Measurements from ENCODE around the gene MAN1A1. TPM values are rescaled to one million over a fixed set of nuclear protein-coding genes. Genes with fewer than 3 reads are reported as not detected.

The MAN1A1 gene
- polyA plus RNA-seq, 1 donor from 2014 or later: 4.6 TPM

DNA sequence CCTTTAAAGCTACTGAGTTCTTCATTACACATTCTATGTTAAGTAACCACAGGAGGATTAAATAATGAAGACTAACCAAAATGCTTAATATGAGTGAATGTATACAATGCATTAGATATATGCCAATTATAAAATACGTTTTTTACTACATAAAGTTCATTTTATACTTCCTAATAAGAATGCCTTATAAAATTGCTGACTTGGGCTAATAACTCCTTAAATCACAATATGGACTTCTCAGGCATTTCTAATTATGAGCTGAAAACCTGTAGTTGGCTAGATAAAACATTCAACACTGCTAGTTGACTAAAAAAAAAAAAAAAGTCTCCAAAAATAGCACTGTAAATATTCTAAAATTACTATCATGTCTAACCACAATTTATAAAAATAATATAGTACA lies 11.8 kb downstream of the MAN1A1 start:
- Histone ChIP-seq H3K9me3 (ENCODE audit: low read length) (no peaks in the 10 kb centered on the region), H3K9me2 (ENCODE audit: insufficient read depth, low read length) (no peaks in the 10 kb centered on the region), H4K20me1 (ENCODE audit: insufficient read depth) (no peaks in the 10 kb centered on the region), H3K27ac (ENCODE audit: low read length) (no peak overlapping the region), H2AFZ (ENCODE audit: low read depth, low read length) (no peak overlapping the region), H3K4me2 (ENCODE audit: low read length) (no peak overlapping the region), H3K36me3 (ENCODE audit: insufficient read depth, low read length) (no peaks in the 10 kb centered on the region), H3K9ac (ENCODE audit: low read length) (no peak overlapping the region), H3K79me2 (replicated peaks; ENCODE audit: insufficient read depth, low read length) (no peaks in the 10 kb centered on the region), H3K27me3 (ENCODE audit: insufficient read depth, low read depth, low read length) (no peaks in the 10 kb centered on the region), H3K4me3 (ENCODE audit: low read length) (no peak overlapping the region), H3F3A (ENCODE audit: insufficient read depth, low read length, poor library complexity, severe bottlenecking) (no peaks in the 10 kb centered on the region)
- TF ChIP-seq SMC3 (conservative IDR thresholded peaks at IDR 0.05; ENCODE audit: poor library complexity) (no peak), EZH2 (IDR thresholded peaks at IDR 0.05; ENCODE audit: borderline replicate concordance, insufficient read depth, low read length, poor library complexity, severe bottlenecking) (no peak)
- TF ChIP-seq, protein P1, sequence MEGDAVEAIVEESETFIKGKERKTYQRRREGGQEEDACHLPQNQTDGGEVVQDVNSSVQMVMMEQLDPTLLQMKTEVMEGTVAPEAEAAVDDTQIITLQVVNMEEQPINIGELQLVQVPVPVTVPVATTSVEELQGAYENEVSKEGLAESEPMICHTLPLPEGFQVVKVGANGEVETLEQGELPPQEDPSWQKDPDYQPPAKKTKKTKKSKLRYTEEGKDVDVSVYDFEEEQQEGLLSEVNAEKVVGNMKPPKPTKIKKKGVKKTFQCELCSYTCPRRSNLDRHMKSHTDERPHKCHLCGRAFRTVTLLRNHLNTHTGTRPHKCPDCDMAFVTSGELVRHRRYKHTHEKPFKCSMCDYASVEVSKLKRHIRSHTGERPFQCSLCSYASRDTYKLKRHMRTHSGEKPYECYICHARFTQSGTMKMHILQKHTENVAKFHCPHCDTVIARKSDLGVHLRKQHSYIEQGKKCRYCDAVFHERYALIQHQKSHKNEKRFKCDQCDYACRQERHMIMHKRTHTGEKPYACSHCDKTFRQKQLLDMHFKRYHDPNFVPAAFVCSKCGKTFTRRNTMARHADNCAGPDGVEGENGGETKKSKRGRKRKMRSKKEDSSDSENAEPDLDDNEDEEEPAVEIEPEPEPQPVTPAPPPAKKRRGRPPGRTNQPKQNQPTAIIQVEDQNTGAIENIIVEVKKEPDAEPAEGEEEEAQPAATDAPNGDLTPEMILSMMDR (IDR thresholded peaks at IDR 0.05; ENCODE audit: poor library complexity, severe bottlenecking): no peak

DNA sequence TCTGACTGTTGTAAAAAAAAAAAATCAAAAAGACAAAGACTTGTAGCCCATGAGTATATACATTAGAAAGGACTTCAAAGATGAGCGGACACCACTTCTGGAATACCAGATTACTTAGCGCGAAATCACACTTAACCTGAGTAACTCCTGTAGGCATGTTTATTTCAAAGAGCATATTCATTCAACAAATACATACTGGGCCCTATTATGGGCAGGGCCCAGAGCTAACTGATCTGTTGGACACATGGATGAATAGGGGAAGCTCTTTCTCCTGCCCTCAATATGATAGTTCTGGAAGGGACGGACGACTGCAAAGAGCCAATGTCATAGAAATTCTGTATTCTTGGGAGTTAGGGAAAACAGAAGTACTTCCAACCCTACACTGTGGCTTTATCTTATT lies 12.3 kb downstream of the MAN1A1 start:
- TF ChIP-seq, protein P2, sequence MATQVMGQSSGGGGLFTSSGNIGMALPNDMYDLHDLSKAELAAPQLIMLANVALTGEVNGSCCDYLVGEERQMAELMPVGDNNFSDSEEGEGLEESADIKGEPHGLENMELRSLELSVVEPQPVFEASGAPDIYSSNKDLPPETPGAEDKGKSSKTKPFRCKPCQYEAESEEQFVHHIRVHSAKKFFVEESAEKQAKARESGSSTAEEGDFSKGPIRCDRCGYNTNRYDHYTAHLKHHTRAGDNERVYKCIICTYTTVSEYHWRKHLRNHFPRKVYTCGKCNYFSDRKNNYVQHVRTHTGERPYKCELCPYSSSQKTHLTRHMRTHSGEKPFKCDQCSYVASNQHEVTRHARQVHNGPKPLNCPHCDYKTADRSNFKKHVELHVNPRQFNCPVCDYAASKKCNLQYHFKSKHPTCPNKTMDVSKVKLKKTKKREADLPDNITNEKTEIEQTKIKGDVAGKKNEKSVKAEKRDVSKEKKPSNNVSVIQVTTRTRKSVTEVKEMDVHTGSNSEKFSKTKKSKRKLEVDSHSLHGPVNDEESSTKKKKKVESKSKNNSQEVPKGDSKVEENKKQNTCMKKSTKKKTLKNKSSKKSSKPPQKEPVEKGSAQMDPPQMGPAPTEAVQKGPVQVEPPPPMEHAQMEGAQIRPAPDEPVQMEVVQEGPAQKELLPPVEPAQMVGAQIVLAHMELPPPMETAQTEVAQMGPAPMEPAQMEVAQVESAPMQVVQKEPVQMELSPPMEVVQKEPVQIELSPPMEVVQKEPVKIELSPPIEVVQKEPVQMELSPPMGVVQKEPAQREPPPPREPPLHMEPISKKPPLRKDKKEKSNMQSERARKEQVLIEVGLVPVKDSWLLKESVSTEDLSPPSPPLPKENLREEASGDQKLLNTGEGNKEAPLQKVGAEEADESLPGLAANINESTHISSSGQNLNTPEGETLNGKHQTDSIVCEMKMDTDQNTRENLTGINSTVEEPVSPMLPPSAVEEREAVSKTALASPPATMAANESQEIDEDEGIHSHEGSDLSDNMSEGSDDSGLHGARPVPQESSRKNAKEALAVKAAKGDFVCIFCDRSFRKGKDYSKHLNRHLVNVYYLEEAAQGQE (IDR thresholded peaks at IDR 0.05; ENCODE audit: borderline replicate concordance): no peak
- no peak for TF ChIP-seq RAD21 (conservative IDR thresholded peaks at IDR 0.05)
- no peak for TF ChIP-seq EZH2 (IDR thresholded peaks at IDR 0.05; ENCODE audit: borderline replicate concordance, insufficient read depth, low read length, poor library complexity, severe bottlenecking)
- no peak for TF ChIP-seq TAF1 (IDR thresholded peaks at IDR 0.05; ENCODE audit: low read depth)
- no peak for TF ChIP-seq MXI1 (conservative IDR thresholded peaks at IDR 0.05; ENCODE audit: poor library complexity, severe bottlenecking)
- TF ChIP-seq EP300 (conservative IDR thresholded peaks at IDR 0.05; ENCODE audit: poor library complexity, severe bottlenecking): no peak
- no peak for TF ChIP-seq SMC3 (conservative IDR thresholded peaks at IDR 0.05; ENCODE audit: poor library complexity)
- TF ChIP-seq, protein P1 (IDR thresholded peaks at IDR 0.05; ENCODE audit: poor library complexity, severe bottlenecking): no peak
- TF ChIP-seq POLR2AphosphoS5 (IDR thresholded peaks at IDR 0.05): no peak
- H3K4me3 ChIP-seq (ENCODE audit: low read length): no peak overlapping the region
- H3K9ac ChIP-seq (ENCODE audit: low read length): no peak overlapping the region
- no peaks in the 10 kb centered on the region for H3K9me2 ChIP-seq (ENCODE audit: insufficient read depth, low read length)
- no peak overlapping the region for H3K27ac ChIP-seq (ENCODE audit: low read length)
- H2AFZ ChIP-seq (ENCODE audit: low read depth, low read length): no peak overlapping the region
- no peaks in the 10 kb centered on the region for H3K79me2 ChIP-seq (replicated peaks; ENCODE audit: insufficient read depth, low read length)
- H3K4me2 ChIP-seq (ENCODE audit: low read length): no peak overlapping the region
- H3F3A ChIP-seq (ENCODE audit: insufficient read depth, low read length, poor library complexity, severe bottlenecking): no peaks in the 10 kb centered on the region
- H4K20me1 ChIP-seq (ENCODE audit: insufficient read depth): no peaks in the 10 kb centered on the region
- H3K27me3 ChIP-seq (ENCODE audit: insufficient read depth, low read depth, low read length): no peaks in the 10 kb centered on the region
- no peaks in the 10 kb centered on the region for H3K9me3 ChIP-seq (ENCODE audit: low read length)
- H3K36me3 ChIP-seq (ENCODE audit: insufficient read depth, low read length): no peaks in the 10 kb centered on the region

Measured in neural cell (in vitro differentiated cells).